IPS DF 6.9 (cell line): Measurements from ENCODE around the gene PDE11A.
"Not testable (repeated sequence)": the region's sequence is repeated elsewhere in the genome, so short reads cannot be mapped to it uniquely, and the experiment has no call there.

ENCODE experiments used
- DNase-seq: peaks from one replicate; pipeline ENCODE4 v3.0.0-alpha.2; 2013; ENCODE audit warnings: low read depth, low spot score
- H3K27ac ChIP-seq: one replicate; pipeline ENCODE4 v1.5.1; 2013; ENCODE audit warnings: low read length, control low read depth
- H3K27me3 ChIP-seq: 2 replicates; pipeline ENCODE4 v1.6.1; 2013; ENCODE audit warnings: mild to moderate bottlenecking, low read length; ENCODE audit not compliant: control insufficient read depth, insufficient read depth
- H3K36me3 ChIP-seq: 2 replicates; pipeline ENCODE4 v1.6.1; 2013; ENCODE audit warnings: low read length; ENCODE audit not compliant: control insufficient read depth, insufficient read depth
- H3K4me1 ChIP-seq: 2 replicates; pipeline ENCODE4 v1.6.1; 2013; ENCODE audit warnings: low read length; ENCODE audit not compliant: control insufficient read depth, insufficient read depth
- H3K4me3 ChIP-seq: 2 replicates; pipeline ENCODE4 v1.5.1; 2013; ENCODE audit warnings: mild to moderate bottlenecking, low read length
- H3K9me3 ChIP-seq: 2 replicates; pipeline ENCODE4 v1.6.1; 2013; ENCODE audit warnings: low read length, inconsistent platforms; ENCODE audit not compliant: control insufficient read depth, insufficient read depth
- WGBS: extraction: QIAGEN DNeasy Blood & Tissue Kit; methylation state at CpG from one replicate; pipeline ENCODE4 v1.1.7; 2013; ENCODE audit warnings: mixed read lengths, missing lambda C conversion rate; ENCODE audit not compliant: insufficient read length, insufficient coverage; 5-methylcytosine and 5-hydroxymethylcytosine counted together

Gene PDE11A

GRCh38 chr2:178056345-178056744 is 16.2 kb downstream of the PDE11A start:
- Histone ChIP-seq H3K9me3 (no peaks in the 10 kb centered on the region), H3K27me3 (no peaks in the 10 kb centered on the region), H3K36me3 (no peaks in the 10 kb centered on the region), H3K4me1 (no peaks in the 10 kb centered on the region), H3K4me3 (no peak overlapping the region), H3K27ac (no peak overlapping the region)
- WGBS, result no CpG with 5 or more reads among the region's 1 CpG
- DNase-seq, result no peak

- not testable (repeated sequence) for H3K36me3 ChIP-seq, H3K9me3 ChIP-seq, H3K4me1 ChIP-seq, H3K4me3 ChIP-seq, DNase-seq, H3K27ac ChIP-seq, H3K27me3 ChIP-seq
- no CpG with 5 or more reads among the region's 2 CpGs for WGBS
Observed at GRCh38 chr2:178051257-178051656, 21.3 kb downstream of the PDE11A start.

GRCh38 chr2:178047391-178047790 is 25.2 kb downstream of the PDE11A start:
- Histone ChIP-seq H3K9me3 (no peaks in the 10 kb centered on the region), H3K36me3 (no peaks in the 10 kb centered on the region), H3K27me3 (no peaks in the 10 kb centered on the region), H3K27ac (no peak overlapping the region), H3K4me3 (no peak overlapping the region), H3K4me1 (no peaks in the 10 kb centered on the region)
- no CpG with 5 or more reads among the region's 2 CpGs for WGBS
- DNase-seq, result no peak

- no CpG with 5 or more reads among the region's 1 CpG for WGBS
- Histone ChIP-seq H3K27ac (no peak overlapping the region), H3K36me3 (no peaks in the 10 kb centered on the region), H3K9me3 (no peaks in the 10 kb centered on the region), H3K27me3 (no peaks in the 10 kb centered on the region), H3K4me3 (no peak overlapping the region), H3K4me1 (no peaks in the 10 kb centered on the region)
- no peak for DNase-seq
Observed at GRCh38 chr2:178044836-178045235, 27.7 kb downstream of the PDE11A start.

- no peaks in the 10 kb centered on the region for H3K36me3 ChIP-seq
- H3K27ac ChIP-seq, result no peak overlapping the region
- no peak overlapping the region for H3K4me3 ChIP-seq
- no CpG with 5 or more reads among the region's 1 CpG for WGBS
- H3K4me1 ChIP-seq, result no peaks in the 10 kb centered on the region
- H3K9me3 ChIP-seq, result no peaks in the 10 kb centered on the region
- DNase-seq, result no peak
- H3K27me3 ChIP-seq, result no peaks in the 10 kb centered on the region
Observed at GRCh38 chr2:178043266-178043665, 29.3 kb downstream of the PDE11A start.

GRCh38 chr2:178033583-178033982 is 39.0 kb downstream of the PDE11A start:
- H3K36me3 ChIP-seq, H3K9me3 ChIP-seq, H3K4me3 ChIP-seq, H3K27me3 ChIP-seq, H3K4me1 ChIP-seq, H3K27ac ChIP-seq, DNase-seq: not testable (repeated sequence)

- Histone ChIP-seq H3K27ac (no peak overlapping the region), H3K4me1 (no peaks in the 10 kb centered on the region), H3K9me3 (no peaks in the 10 kb centered on the region), H3K36me3 (no peaks in the 10 kb centered on the region), H3K27me3 (no peaks in the 10 kb centered on the region), H3K4me3 (no peak overlapping the region)
- DNase-seq, result no peak
- no CpG with 5 or more reads among the region's 1 CpG for WGBS
Observed at GRCh38 chr2:178029342-178029741, 43.2 kb downstream of the PDE11A start.

- H3K27ac ChIP-seq, result no peak overlapping the region
- H3K27me3 ChIP-seq, result no peaks in the 10 kb centered on the region
- H3K9me3 ChIP-seq, result no peaks in the 10 kb centered on the region
- no CpG with 5 or more reads among the region's 4 CpGs for WGBS
- no peak for DNase-seq
- H3K36me3 ChIP-seq, result no peaks in the 10 kb centered on the region
- no peaks in the 10 kb centered on the region for H3K4me1 ChIP-seq
- H3K4me3 ChIP-seq, result no peak overlapping the region
Observed at GRCh38 chr2:178025551-178026185, 46.9 kb downstream of the PDE11A start.

- WGBS, result no CpG with 5 or more reads among the region's 7 CpGs
- DNase-seq, result no peak
Observed at GRCh38 chr2:178018141-178018540, 54.4 kb downstream of the PDE11A start.

GRCh38 chr2:178016612-178017011 is 56.0 kb downstream of the PDE11A start:
- H3K36me3 ChIP-seq, result no peaks in the 10 kb centered on the region
- DNase-seq, result no peak
- WGBS, result no CpG with 5 or more reads among the region's 1 CpG
- H3K4me3 ChIP-seq, result no peak overlapping the region
- H3K4me1 ChIP-seq, result no peaks in the 10 kb centered on the region
- H3K27me3 ChIP-seq, result no peaks in the 10 kb centered on the region
- no peaks in the 10 kb centered on the region for H3K9me3 ChIP-seq
- H3K27ac ChIP-seq, result no peak overlapping the region

More at GRCh38 chr2:178018141-178018540, 54.4 kb downstream of the PDE11A start:
- Histone ChIP-seq H3K4me3 (no peak overlapping the region), H3K27me3 (no peaks in the 10 kb centered on the region), H3K27ac (no peak overlapping the region), H3K36me3 (no peaks in the 10 kb centered on the region), H3K4me1 (no peaks in the 10 kb centered on the region), H3K9me3 (no peaks in the 10 kb centered on the region)

GRCh38 chr2:178012639-178013038 is 59.9 kb downstream of the PDE11A start:
- Histone ChIP-seq H3K4me1 (no peaks in the 10 kb centered on the region), H3K9me3 (no peaks in the 10 kb centered on the region), H3K4me3 (no peak overlapping the region), H3K36me3 (no peaks in the 10 kb centered on the region), H3K27me3 (no peaks in the 10 kb centered on the region), H3K27ac (no peak overlapping the region)
- WGBS, result no CpG with 5 or more reads among the region's 2 CpGs
- no peak for DNase-seq
